ENCODE data around the gene SHISA5. TPM values are rescaled to one million over a fixed set of nuclear protein-coding genes. Genes with fewer than 3 reads are reported as not detected.

SHISA5 gene
- total RNA-seq, 6 experiments from 2014 or later, result 76.3 to 118 (median 101) TPM

- DNase-seq (no peak), ATAC-seq (no peak)
- Histone ChIP-seq H3K9me3 (no peaks in the 10 kb centered on the region), H3K4me1 (no peaks in the 10 kb centered on the region), H3K27ac (no peak overlapping the region), H3K36me3 (no peaks in the 10 kb centered on the region), H3K27me3 (no peaks in the 10 kb centered on the region), H3K4me3 (no peak overlapping the region)
- intact Hi-C loops (cut with DNase I), result no loop called here
- TF ChIP-seq POLR2A (IDR thresholded peaks at IDR 0.05) (no peak), CTCF (IDR thresholded peaks at IDR 0.05) (no peak)
- WGBS (ENCODE audit: insufficient coverage, low coverage, low lambda C conversion rate, missing lambda C conversion rate), result 72% methylated on average over 4 of the region's 4 CpGs
These were observed 7.6 kb upstream of the SHISA5 start for GRCh38 chr3:48511551-48511950.

- TF ChIP-seq CTCF (IDR thresholded peaks at IDR 0.05), result peak; percentile 56 to 71 (median 60)
- TF ChIP-seq POLR2A (IDR thresholded peaks at IDR 0.05), result no peak
- 43% methylated on average over 10 of the region's 10 CpGs for WGBS (ENCODE audit: insufficient coverage, low coverage, low lambda C conversion rate, missing lambda C conversion rate)
These were observed 3.5 kb upstream of the SHISA5 start for GRCh38 chr3:48507256-48508061.

GRCh38 chr3:48505968-48506504, 2.1 kb upstream of the SHISA5 start:
- no peak for DNase-seq

More at GRCh38 chr3:48507256-48508061, 3.5 kb upstream of the SHISA5 start:
- no peak overlapping the region for H3K4me3 ChIP-seq
- H3K27ac ChIP-seq, result no peak overlapping the region
- peaks cover 0 to 10% (median 2%) of the 10 kb centered on the region in 4 donors for H3K4me1 ChIP-seq
- H3K27me3 ChIP-seq, result no peaks in the 10 kb centered on the region
- H3K36me3 ChIP-seq, result no peaks in the 10 kb centered on the region
- intact Hi-C loops (cut with DNase I), result no loop called here
- ATAC-seq, result peak; percentile 67 to 76 (median 70)
- peak; percentile 68 to 75 (median 71) for DNase-seq
- no peaks in the 10 kb centered on the region for H3K9me3 ChIP-seq

GRCh38 chr3:48505146-48505545, 1.2 kb upstream of the SHISA5 start:
- Histone ChIP-seq H3K9me3 (no peaks in the 10 kb centered on the region), H3K4me1 (peaks cover 0 to 10% (median 2%) of the 10 kb centered on the region in 4 donors), H3K27ac (no peak overlapping the region), H3K36me3 (no peaks in the 10 kb centered on the region), H3K4me3 (no peak overlapping the region), H3K27me3 (no peaks in the 10 kb centered on the region)
- intact Hi-C loops (cut with DNase I), result no loop called here
- no CpG with 5 or more reads among the region's 2 CpGs for WGBS (ENCODE audit: insufficient coverage, low coverage, low lambda C conversion rate, missing lambda C conversion rate)
- ATAC-seq (no peak), DNase-seq (no peak)
- TF ChIP-seq POLR2A (IDR thresholded peaks at IDR 0.05), result no peak
- TF ChIP-seq CTCF (IDR thresholded peaks at IDR 0.05), result no peak

More at GRCh38 chr3:48505968-48506504, 2.1 kb upstream of the SHISA5 start:
- H3K27me3 ChIP-seq, result no peaks in the 10 kb centered on the region
- peaks cover 0 to 10% (median 2%) of the 10 kb centered on the region in 4 donors for H3K4me1 ChIP-seq
- intact Hi-C loops (cut with DNase I), result no loop called here
- no peak for ATAC-seq
- no peaks in the 10 kb centered on the region for H3K9me3 ChIP-seq
- whole genome bisulfite sequencing (ENCODE audit: insufficient coverage, low coverage, low lambda C conversion rate, missing lambda C conversion rate), result 100% methylated on average over 5 of the region's 6 CpGs
- no peaks in the 10 kb centered on the region for H3K36me3 ChIP-seq
- TF ChIP-seq CTCF (IDR thresholded peaks at IDR 0.05) (no peak), POLR2A (IDR thresholded peaks at IDR 0.05) (no peak)
- H3K4me3 ChIP-seq, result no peak overlapping the region
- H3K27ac ChIP-seq, result no peak overlapping the region

Data from right lobe of liver (tissue), 6 donors.